LNCaP clone FGC (cell line): ENCODE data around the gene SLC15A3.

Source experiments
- DNase-seq: peaks from one replicate; pipeline ENCODE4 v3.0.0-alpha.2; 2011; ENCODE audit warnings: low read depth
- H3K4me3 ChIP-seq: 2 replicates; pipeline ENCODE4 v1.5.1; 2011; ENCODE audit warnings: mild to moderate bottlenecking, low read depth, low read length, control low read depth
- TF ChIP-seq, protein P1 (sequence below): IDR thresholded peaks from 2 replicates; pipeline ENCODE4 v1.5.1; 2012; ENCODE audit warnings: mild to moderate bottlenecking; ENCODE audit not compliant: control insufficient read depth, insufficient read depth; ENCODE audit errors: extremely low read depth

SLC15A3 gene

DNA sequence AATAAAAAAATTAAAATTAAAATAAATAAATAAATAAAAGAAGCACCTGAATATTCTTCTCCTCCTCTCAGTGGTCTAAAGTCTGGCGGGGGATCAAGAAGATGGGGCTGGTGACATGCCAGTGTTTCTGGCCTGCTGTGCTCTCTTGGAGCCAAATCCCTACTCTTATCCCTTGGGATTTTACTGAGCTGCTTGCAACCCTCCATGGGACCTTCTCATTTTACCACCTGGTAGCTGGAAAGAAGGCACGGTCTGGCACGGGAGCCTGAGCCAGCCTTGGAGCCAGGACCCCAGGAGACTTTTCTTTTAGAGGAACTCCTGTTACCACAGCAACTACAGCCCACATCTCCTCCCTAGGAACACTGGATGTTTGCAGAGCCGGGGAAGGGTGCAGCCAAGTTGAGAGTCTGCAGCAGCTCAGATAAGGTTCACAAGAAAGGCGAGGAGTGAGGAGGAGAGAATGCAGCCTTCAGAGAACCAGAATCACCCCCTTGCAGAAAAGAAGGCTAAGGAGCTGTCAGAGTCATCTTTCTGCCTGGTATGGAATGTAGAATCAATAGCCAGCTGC, 41.0 kb upstream of the SLC15A3 start:
- no peak for DNase-seq
- no peak overlapping the region for H3K4me3 ChIP-seq
- TF ChIP-seq, protein P1, sequence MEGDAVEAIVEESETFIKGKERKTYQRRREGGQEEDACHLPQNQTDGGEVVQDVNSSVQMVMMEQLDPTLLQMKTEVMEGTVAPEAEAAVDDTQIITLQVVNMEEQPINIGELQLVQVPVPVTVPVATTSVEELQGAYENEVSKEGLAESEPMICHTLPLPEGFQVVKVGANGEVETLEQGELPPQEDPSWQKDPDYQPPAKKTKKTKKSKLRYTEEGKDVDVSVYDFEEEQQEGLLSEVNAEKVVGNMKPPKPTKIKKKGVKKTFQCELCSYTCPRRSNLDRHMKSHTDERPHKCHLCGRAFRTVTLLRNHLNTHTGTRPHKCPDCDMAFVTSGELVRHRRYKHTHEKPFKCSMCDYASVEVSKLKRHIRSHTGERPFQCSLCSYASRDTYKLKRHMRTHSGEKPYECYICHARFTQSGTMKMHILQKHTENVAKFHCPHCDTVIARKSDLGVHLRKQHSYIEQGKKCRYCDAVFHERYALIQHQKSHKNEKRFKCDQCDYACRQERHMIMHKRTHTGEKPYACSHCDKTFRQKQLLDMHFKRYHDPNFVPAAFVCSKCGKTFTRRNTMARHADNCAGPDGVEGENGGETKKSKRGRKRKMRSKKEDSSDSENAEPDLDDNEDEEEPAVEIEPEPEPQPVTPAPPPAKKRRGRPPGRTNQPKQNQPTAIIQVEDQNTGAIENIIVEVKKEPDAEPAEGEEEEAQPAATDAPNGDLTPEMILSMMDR = no peak

DNA sequence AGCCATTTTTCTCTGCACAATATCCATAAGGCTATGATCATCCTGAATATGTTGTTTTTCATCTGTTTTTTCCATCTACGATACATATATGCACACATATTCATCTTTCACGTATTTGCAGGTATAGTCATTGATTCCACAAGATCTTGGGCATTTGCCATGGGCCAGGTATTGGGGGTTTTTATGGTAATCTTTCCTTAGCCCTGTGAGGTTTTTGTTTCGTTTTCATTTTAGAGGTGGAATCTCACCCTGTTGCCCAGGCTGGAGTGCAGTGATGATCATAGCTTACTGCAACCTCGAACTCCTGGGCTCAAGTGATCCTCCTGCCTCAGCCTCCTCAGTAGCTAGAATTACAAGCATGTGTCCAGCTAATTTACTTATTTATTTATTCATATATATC, 39.5 kb upstream of the SLC15A3 start:
- no peak overlapping the region for H3K4me3 ChIP-seq
- TF ChIP-seq, protein P1 = no peak
- DNase-seq = no peak

DNA sequence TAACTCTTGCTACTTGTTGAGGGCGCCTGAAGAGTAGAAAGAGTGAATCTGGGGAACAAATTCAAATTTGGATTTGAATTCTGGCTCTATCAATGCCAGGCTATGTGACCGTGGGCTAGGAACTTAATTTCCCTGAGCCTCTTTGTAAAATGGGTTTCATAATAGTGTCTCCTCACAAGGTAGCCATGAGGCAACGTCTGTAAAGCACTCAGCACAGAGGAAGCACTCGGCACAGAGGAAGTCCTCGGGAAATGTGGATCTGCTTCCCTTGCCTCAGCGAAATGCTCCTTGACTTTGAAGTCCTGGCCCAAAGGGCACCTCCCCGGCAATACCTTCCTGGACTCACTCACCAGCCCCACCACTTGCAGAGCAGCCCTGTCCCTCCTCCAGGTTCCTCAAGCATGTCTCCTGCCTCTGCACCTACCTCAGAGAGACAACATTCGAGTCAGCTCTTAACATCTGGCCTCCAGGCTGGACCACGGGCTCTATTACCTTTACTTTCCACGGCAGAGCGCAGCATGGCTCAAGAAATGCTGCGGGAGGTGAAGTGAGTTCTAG, 37.2 kb upstream of the SLC15A3 start:
- TF ChIP-seq, protein P1 = no peak
- no peak overlapping the region for H3K4me3 ChIP-seq
- no peak for DNase-seq

DNA sequence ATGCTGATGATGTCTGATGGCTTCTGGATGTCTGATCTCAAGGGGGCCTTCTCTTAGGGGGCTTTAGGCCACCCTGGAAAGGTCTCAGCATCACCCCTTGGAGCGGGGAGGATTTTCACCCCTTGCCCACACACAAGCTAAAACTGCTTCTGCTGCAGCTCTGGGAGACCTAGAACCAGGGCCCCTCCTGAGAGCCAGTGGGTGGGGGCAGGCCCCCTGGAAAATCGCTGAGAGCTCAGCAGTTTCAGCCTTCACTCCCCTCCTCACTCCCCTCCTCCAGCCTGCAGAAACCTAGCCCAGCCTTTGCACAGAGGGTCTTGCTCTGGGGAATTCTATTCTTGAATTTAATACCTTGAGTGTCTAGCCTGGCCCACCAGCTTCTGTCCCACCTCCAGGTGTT, 36.7 kb upstream of the SLC15A3 start:
- DNase-seq = no peak
- TF ChIP-seq, protein P1 = no peak
- H3K4me3 ChIP-seq = no peak overlapping the region

DNA sequence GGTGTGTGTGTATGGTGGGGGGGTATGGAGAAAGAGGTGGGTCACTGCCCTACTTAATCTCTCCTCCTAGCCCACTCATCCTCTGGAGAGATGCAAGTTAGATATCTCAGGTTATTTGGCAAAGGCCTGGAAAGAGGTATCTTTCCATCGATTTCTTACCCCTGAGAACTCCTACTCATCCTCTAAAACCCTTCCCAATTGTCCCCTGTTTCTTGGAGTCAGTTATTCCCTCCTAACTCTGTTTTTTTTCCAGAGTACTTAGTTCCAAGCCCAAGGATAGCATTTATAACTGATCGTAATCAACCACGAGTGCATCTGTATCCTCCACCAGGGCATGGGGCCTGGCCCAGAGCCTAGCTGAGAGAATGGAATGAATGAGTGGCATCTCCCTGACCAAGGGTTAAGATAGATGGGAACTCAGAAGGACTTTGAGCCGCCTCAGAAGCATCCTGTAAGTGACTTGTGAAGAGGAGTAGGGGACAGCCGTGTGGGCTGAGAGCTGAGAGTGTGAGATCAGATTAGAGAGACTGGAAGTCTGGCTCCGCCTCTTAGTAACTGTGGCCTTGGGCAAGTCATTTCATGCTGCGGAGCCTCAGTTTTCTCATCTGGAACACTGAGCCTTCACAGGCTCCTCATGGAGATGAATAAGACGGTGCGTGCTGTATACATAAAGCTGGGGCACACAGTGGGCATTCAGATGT, 35.8 kb upstream of the SLC15A3 start:
- TF ChIP-seq, protein P1 = no peak
- H3K4me3 ChIP-seq = no peak overlapping the region
- no peak for DNase-seq

DNA sequence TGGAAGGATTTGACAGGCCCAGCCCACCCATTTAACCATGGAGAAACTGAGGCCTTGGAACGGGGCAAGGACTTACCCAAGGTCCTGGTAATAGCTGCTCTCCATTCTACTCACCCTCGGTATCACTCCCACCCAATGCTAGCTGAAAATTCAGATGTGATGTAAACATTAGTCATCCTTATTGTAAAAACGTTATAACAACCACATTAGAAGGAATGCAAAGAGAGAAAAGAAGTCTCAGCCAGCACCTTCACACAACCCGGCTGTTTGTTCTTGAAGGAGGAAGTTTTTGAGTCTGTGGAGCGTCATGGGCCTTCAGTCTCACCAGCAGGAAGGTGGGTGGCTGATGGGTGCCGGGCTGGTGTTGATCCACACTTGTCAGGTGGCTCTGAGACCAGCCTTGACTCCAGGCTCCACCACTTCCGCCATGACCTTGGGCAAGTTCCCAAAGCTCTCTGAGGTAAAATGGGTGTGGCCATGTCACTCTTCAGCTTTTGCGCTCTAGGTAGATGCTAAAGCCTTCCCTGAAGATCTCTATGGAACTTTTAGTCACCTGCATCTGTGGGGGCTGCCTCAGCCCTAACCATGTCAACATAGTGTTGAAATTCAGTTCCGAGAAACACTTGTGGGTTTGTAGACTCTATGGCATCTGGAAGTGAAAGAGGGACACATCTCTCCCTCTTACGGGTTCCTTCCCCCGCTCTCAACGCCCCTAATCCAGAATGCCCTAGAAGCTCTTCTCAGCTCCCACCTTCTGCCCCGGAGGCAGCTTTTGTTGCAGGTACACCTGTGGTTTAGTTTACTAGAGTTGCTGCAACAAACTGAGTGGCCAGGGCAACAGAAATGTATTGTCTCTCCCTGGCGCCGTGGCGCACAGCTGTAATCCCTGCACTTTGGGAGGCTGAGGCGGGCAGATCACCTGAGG, 34.3 kb upstream of the SLC15A3 start:
- TF ChIP-seq, protein P1 = no peak
- no peak overlapping the region for H3K4me3 ChIP-seq
- no peak for DNase-seq
